HCT116 (cell line): Measurements from ENCODE around the gene RRAGD. TPM values are rescaled to one million over a fixed set of nuclear protein-coding genes. Genes with fewer than 3 reads are reported as not detected.

ENCODE experiments used
- ATAC-seq: fragments of 200-7000 bp; cut with Tn5 transposase; 2 replicates; pipeline ENCODE4 v1.9.1; 2020; ENCODE audit warnings: mild to moderate bottlenecking, moderate library complexity
- BruUV-seq: library from RNA; stranded (reverse); fragments of 400-500 nt; replicated peaks from 2 replicates; lab custom pipeline; 2021; lab: Mats Ljungman, UMichigan
- CTCF ChIA-PET: fragments of 300-600 bp; sonication (Branson Sonifier 250); formaldehyde crosslinking; loops from one replicate; lab custom pipeline; 2021; ENCODE audit warnings: antibody characterized with exemption; lab: Charles Lee
- POLR2A ChIA-PET: fragments of 300-600, 350-600 bp; sonication (Branson Sonifier 250); formaldehyde crosslinking; loops from one replicate; lab custom pipeline; 2021; ENCODE audit warnings: antibody characterized with exemption; lab: Charles Lee
- RAD21 ChIA-PET, 2 experiments: fragments of 300-600 bp; sonication (Branson Sonifier 250); formaldehyde crosslinking; loops; one replicate each; lab custom pipeline; 2023; ENCODE audit warnings: low total read pairs in 2 of 2; ENCODE audit not compliant: uncharacterized antibody in 2 of 2, unreplicated experiment in 2 of 2, low non-redundant PET in 1 of 2; lab: Charles Lee
- DNase-seq: peaks from one replicate; pipeline ENCODE4 v3.0.0-alpha.2; 2010; ENCODE audit warnings: low read depth, low spot score
- H2AFZ ChIP-seq: fragments of 200-600 bp; shearing (Covaris generic), sonication (generic); 2 replicates; pipeline ENCODE4 v1.6.1; 2017; ENCODE audit warnings: low read depth, mixed run types, mixed read lengths, antibody characterized with exemption, low read length; ENCODE audit not compliant: poor library complexity, severe bottlenecking
- H3K27ac ChIP-seq: 2 replicates; pipeline ENCODE4 v1.5.1; 2012; ENCODE audit warnings: low read depth, low read length
- H3K27me3 ChIP-seq: fragments of 200-600 bp; sonication (generic); 2 replicates; pipeline ENCODE4 v1.6.1; 2016; ENCODE audit warnings: mixed run types, low read length, mixed read lengths; ENCODE audit not compliant: insufficient read depth
- H3K36me3 ChIP-seq, 2 experiments: fragments of 200-500 bp in 1 of 2; fragments of 200-600 bp in 1 of 2; sonication (Bioruptor generic) in 1 of 2; sonication (generic) in 1 of 2; 2 replicates each; pipeline versions ENCODE4 v1.5.1 to v1.6.1; 2014 to 2016; ENCODE audit warnings: low read length in 2 of 2, inconsistent platforms in 1 of 2, mixed read lengths in 1 of 2, mixed run types in 1 of 2; ENCODE audit not compliant: insufficient read depth in 2 of 2, control insufficient read depth in 1 of 2
- H3K4me1 ChIP-seq, 2 experiments: fragments of 200-600 bp in 1 of 2; sonication (generic) in 1 of 2; 2 replicates each; pipeline versions ENCODE4 v1.5.1 to v1.6.1; 2012 to 2017; ENCODE audit warnings: low read length in 2 of 2, inconsistent platforms in 1 of 2, mild to moderate bottlenecking in 1 of 2, mixed read lengths in 1 of 2, mixed run types in 1 of 2, moderate library complexity in 1 of 2; ENCODE audit not compliant: insufficient read depth in 2 of 2, control insufficient read depth in 1 of 2
- H3K4me2 ChIP-seq: fragments of 200-600 bp; sonication (generic); 2 replicates; pipeline ENCODE4 v1.6.1; 2017; ENCODE audit warnings: mixed run types, low read length, mixed read lengths
- H3K4me3 ChIP-seq, 2 experiments: fragments of 200-600 bp in 1 of 2; sonication (generic) in 1 of 2; replicated peaks in 1 of 2; 2 replicates each; pipeline ENCODE4 v1.5.1; 2011 to 2016; ENCODE audit warnings: low read length in 2 of 2, control low read depth in 1 of 2, low read depth in 1 of 2, mild to moderate bottlenecking in 1 of 2, mixed read lengths in 1 of 2, mixed run types in 1 of 2
- H3K79me2 ChIP-seq: fragments of 200-600 bp; sonication (generic); 2 replicates; pipeline ENCODE4 v1.6.1; 2017; ENCODE audit warnings: mild to moderate bottlenecking, mixed run types, low read length, moderate library complexity, mixed read lengths; ENCODE audit not compliant: insufficient read depth
- H3K9ac ChIP-seq: fragments of 200-600 bp; sonication (generic); 2 replicates; pipeline ENCODE4 v1.6.1; 2016; ENCODE audit warnings: low read length, mixed read lengths
- H3K9me2 ChIP-seq: fragments of 200-600 bp; sonication (generic), shearing (Covaris generic); 2 replicates; pipeline ENCODE4 v1.6.1; 2017; ENCODE audit warnings: mixed run types, mild to moderate bottlenecking, moderate library complexity; ENCODE audit not compliant: insufficient read depth
- H3K9me3 ChIP-seq, 2 experiments: fragments of 200-500 bp in 1 of 2; fragments of 200-600 bp in 1 of 2; sonication (Bioruptor generic) in 1 of 2; sonication (generic) in 1 of 2; 2 replicates each; pipeline ENCODE4 v1.6.1; 2014 to 2017; ENCODE audit warnings: low read length in 2 of 2, mixed read lengths in 2 of 2, inconsistent platforms in 1 of 2, low read depth in 1 of 2, mild to moderate bottlenecking in 1 of 2, mixed run types in 1 of 2, moderate library complexity in 1 of 2; ENCODE audit not compliant: control insufficient read depth in 1 of 2, insufficient read depth in 1 of 2
- H4K20me1 ChIP-seq: fragments of 200-600 bp; sonication (generic), shearing (Covaris generic); 2 replicates; pipeline ENCODE4 v1.6.1; 2017; ENCODE audit warnings: mixed run types, mild to moderate bottlenecking, moderate library complexity; ENCODE audit not compliant: insufficient read depth
- CTCF ChIP-seq, 3 experiments: fragments of 200-600 bp in 1 of 3; sonication (generic) in 1 of 3; IDR thresholded peaks in 2 of 3; conservative IDR thresholded peaks in 1 of 3; 2 replicates each; pipeline ENCODE4 v1.5.1; 2012 to 2017; ENCODE audit warnings: low read depth in 2 of 3, low read length in 2 of 3, antibody characterized with exemption in 1 of 3, borderline replicate concordance in 1 of 3, control low read depth in 1 of 3, mild to moderate bottlenecking in 1 of 3, mixed read lengths in 1 of 3, mixed run types in 1 of 3, moderate library complexity in 1 of 3; ENCODE audit not compliant: insufficient read depth in 1 of 3
- ELF1 ChIP-seq: IDR thresholded peaks from 2 replicates; pipeline ENCODE4 v1.6.1; 2012; ENCODE audit warnings: low read depth, borderline replicate concordance
- EZH2 ChIP-seq: fragments of 200-600 bp; sonication (generic); IDR thresholded peaks from 2 replicates; pipeline ENCODE4 v1.6.1; 2017; ENCODE audit warnings: antibody characterized with exemption, mixed run types
- FOSL1 ChIP-seq: IDR thresholded peaks from 2 replicates; pipeline ENCODE4 v1.6.1; 2012; ENCODE audit warnings: low read depth
- MAX ChIP-seq: IDR thresholded peaks from 2 replicates; pipeline ENCODE4 v1.6.1; 2012
- POLR2A ChIP-seq: IDR thresholded peaks from 2 replicates; pipeline ENCODE4 v1.7.0; 2011; ENCODE audit warnings: borderline replicate concordance; ENCODE audit not compliant: insufficient read depth, insufficient read length; ENCODE audit errors: extremely low read depth
- RAD21 ChIP-seq: IDR thresholded peaks from 2 replicates; pipeline ENCODE4 v1.6.1; 2012; ENCODE audit warnings: low read depth, mild to moderate bottlenecking
- ZFX ChIP-seq: fragments of 450-650 bp; IDR thresholded peaks from 2 replicates; pipeline ENCODE4 v1.6.1; 2017
- intact Hi-C: fragments of 100-400 bp; cut with micrococcal nuclease; formaldehyde crosslinking; loops from 2 replicates; pipeline ENCODE4 v1.10.0; 2022
- total RNA-seq: library from RNA; stranded (reverse); gene quantifications from one replicate; pipeline ENCODE4 v1.2.1, GENCODE V29; 2021; ENCODE audit not compliant: unreplicated experiment

The RRAGD gene
- total RNA-seq, 1 experiment from 2014 or later, result 15.9 TPM

GRCh38 chr6:89371849-89372505 is 40.1 kb downstream of the RRAGD start:
- H4K20me1 ChIP-seq, result peaks cover 6% of the 10 kb centered on the region; the same call in 1 of the 2 replicates
- ChIA-PET CTCF (interaction anchor here (0.6 to 2.0 kb wide), 28 partner anchors 9 to 1107 kb away, joined by 3 to 13 read pairs (median 4); partner anchors contain the start of genes ANKRD6 and RNGTT), RAD21 (interaction anchor here in 1 of 2 experiments (0.7 kb wide), 1 partner anchor 17 kb away, joined by 3 read pairs; no protein-coding TSS in a partner anchor), POLR2A (interaction anchor here (1.1 kb wide), 1 partner anchor 267 kb away, joined by 4 read pairs; the partner anchor contains the start of gene LYRM2)
- H3K4me2 ChIP-seq, result no peak overlapping the region
- no peaks in the 10 kb centered on the region for H3K27me3 ChIP-seq
- no peak for DNase-seq
- peaks cover 9 to 14% of the 10 kb centered on the region in 2 experiments for H3K4me1 ChIP-seq
- no peaks in the 10 kb centered on the region for H3K36me3 ChIP-seq
- H3K27ac ChIP-seq, result no peak overlapping the region
- no peak overlapping the region for H3K4me3 ChIP-seq
- no TSS peak for BruUV-seq
- TF ChIP-seq ZFX, result no peak
- TF ChIP-seq CTCF (IDR thresholded peaks at IDR 0.05 in 2 of 3, conservative IDR thresholded peaks at IDR 0.05 in 1 of 3; ENCODE audit: borderline replicate concordance in 1 of 3, insufficient read depth in 1 of 3, low read depth in 2 of 3, low read length in 2 of 3), result peak; percentile 67 to 99 (median 98); a peak in 5 of 6 replicates
- TF ChIP-seq RAD21, result peak; percentile 73
- no peak overlapping the region for H3K9ac ChIP-seq
- peak; percentile 90 for ATAC-seq
- no peaks in the 10 kb centered on the region for H3K9me2 ChIP-seq
- intact Hi-C loops, result loop anchor here (1.0 kb wide), 1 partner anchor 238 kb away; no protein-coding TSS in a partner anchor
- H3K79me2 ChIP-seq, result no peaks in the 10 kb centered on the region
- no peak overlapping the region for H2AFZ ChIP-seq
- H3K9me3 ChIP-seq, result no peaks in the 10 kb centered on the region

- Histone ChIP-seq H3K4me3 (no peak overlapping the region), H4K20me1 (peaks cover 6% of the 10 kb centered on the region; the same call in 1 of the 2 replicates), H3K27me3 (no peaks in the 10 kb centered on the region), H3K9me2 (no peaks in the 10 kb centered on the region), H3K36me3 (no peaks in the 10 kb centered on the region), H3K4me1 (peaks cover 0 to 5% of the 10 kb centered on the region in 2 experiments; a peak in 2 of 4 replicates), H3K4me2 (no peak overlapping the region), H3K27ac (no peak overlapping the region), H3K79me2 (no peaks in the 10 kb centered on the region), H2AFZ (no peak overlapping the region), H3K9me3 (no peaks in the 10 kb centered on the region), H3K9ac (no peak overlapping the region)
- peak; percentile 65 for ATAC-seq
- CTCF ChIA-PET, result interaction anchor here (1.0 to 1.3 kb wide), 2 partner anchors 270 to 386 kb away, joined by 3 to 5 read pairs; no protein-coding TSS in a partner anchor
- POLR2A ChIA-PET, result no interaction called here
- intact Hi-C loops, result loop anchor here (2.0 to 5.0 kb wide), 4 partner anchors 86 to 1108 kb away; no protein-coding TSS in a partner anchor
- RAD21 ChIA-PET, result no interaction called here
- BruUV-seq, result no TSS peak
- peak; percentile 52 for TF ChIP-seq RAD21
- TF ChIP-seq ELF1, result no peak
- TF ChIP-seq EZH2, result no peak
- no peak for TF ChIP-seq POLR2A
- peak; percentile 37 to 49 (median 44); a peak in 4 of 6 replicates for TF ChIP-seq CTCF (IDR thresholded peaks at IDR 0.05 in 2 of 3, conservative IDR thresholded peaks at IDR 0.05 in 1 of 3; ENCODE audit: borderline replicate concordance in 1 of 3, insufficient read depth in 1 of 3, low read depth in 2 of 3, low read length in 2 of 3)
- TF ChIP-seq FOSL1, result no peak
- no peak for TF ChIP-seq MAX
- no peak for DNase-seq
These were observed 43.1 kb downstream of the RRAGD start for GRCh38 chr6:89368999-89369398.
